ENCODE data around the gene TMEM18. TPM values are rescaled to one million over a fixed set of nuclear protein-coding genes. Genes with fewer than 3 reads are reported as not detected.

TMEM18 gene
- total RNA-seq (2012; rRNA removed) = 15.2 and 21.9 TPM in 2 replicates
- polyA plus RNA-seq (2012; rRNA removed) = 25.3 and 30.2 TPM in 2 replicates
- 11.8 and 21.2 TPM in 2 replicates for polyA plus RNA-seq (2012; cell fraction: cytosol; rRNA removed)
- 32.2 and 46.9 TPM in 2 replicates for polyA plus RNA-seq (2012; cell fraction: nucleus; rRNA removed; ENCODE audit: low replicate concordance)
- Bru-seq, nascent RNA = percentile 74 among the genes with signal in this experiment
- BruChase-seq, experiment 1, labeled RNA remaining after a 6-hour chase = percentile 58 among the genes with signal in this experiment
- BruChase-seq, experiment 2, labeled RNA remaining after a 2-hour chase = percentile 59 among the genes with signal in this experiment
- long read RNA-seq, transcript TMEM18-201 (5 exons, 2,762 nt) = major isoform, 12 of 21 reads
- long read RNA-seq, partial matches to known transcripts = 0 of 21 reads
- long read RNA-seq, other reads (novel, unspliced or antisense) = 9 of 21 reads

GRCh38 chr2:677056-677958 lies at the start of gene TMEM18:
Gene TMEM18 (minus strand): TSS chr2:677406. CDS start chr2:677345, 61 bp downstream.
- peaks cover 15% of the 10 kb centered on the region for H3K9me1 ChIP-seq (ENCODE audit: insufficient read depth, low read length)
- WGBS, 2 experiments (ENCODE audit: extremely low coverage in 2 of 2, insufficient read length in 1 of 2) = 0% methylated on average over 32 of the region's 68 CpGs; no CpG with 5 or more reads in 1 of the 2 experiments
- H4K5ac ChIP-seq (ENCODE audit: low read depth, low read length) = peak within 1 kb of the TSS; percentile 89
- intact Hi-C loops (cut with micrococcal nuclease) = loop anchor here (1.0 to 5.0 kb wide), 6 partner anchors 63 to 1139 kb away; partner anchors contain the start of genes ACP1, PXDN, SH3YL1 and SNTG2
- H3K9me3 ChIP-seq (ENCODE audit: control insufficient read depth, insufficient read depth, low read length) = no peaks in the 10 kb centered on the region
- H3K9ac ChIP-seq (ENCODE audit: low read depth, low read length) = peak within 1 kb of the TSS; percentile 96
- H3K56ac ChIP-seq (ENCODE audit: extremely low read depth, insufficient read depth, low read length) = peak within 1 kb of the TSS; percentile 91
- H4K20me1 ChIP-seq (ENCODE audit: insufficient read depth, low read length) = no peaks in the 10 kb centered on the region; the same call in 1 of the 2 replicates
- H3K36me3 ChIP-seq (ENCODE audit: control insufficient read depth, insufficient read depth, low read length) = 0 out of 2 replicates have a peak, but pooled peaks cover under 1% of the 10 kb centered on the region
- POLR2A ChIA-PET (ENCODE audit: unreplicated experiment) = interaction anchor here (0.7 kb wide), 1 partner anchor 458 kb away, joined by 3 read pairs; no protein-coding TSS in a partner anchor
- CTCF ChIA-PET = interaction anchor here (1.0 kb wide), 1 partner anchor 10 kb away, joined by 3 read pairs; no protein-coding TSS in a partner anchor
- peak within 1 kb of the TSS; percentile 99 for H4K91ac ChIP-seq (ENCODE audit: insufficient read depth, low read depth, low read length)
- peak within 1 kb of the TSS; percentile 98 for H2BK120ac ChIP-seq (ENCODE audit: low read depth, low read length)
- H3K4me3 ChIP-seq (ENCODE audit: insufficient read depth, low read depth, low read length) = peak within 1 kb of the TSS; percentile 70
- H3K27me3 ChIP-seq (ENCODE audit: control insufficient read depth, insufficient read depth, low read length) = no peaks in the 10 kb centered on the region
- in situ Hi-C loops (cut with MboI; ENCODE audit: low sequenced_read_pairs) = loop anchor here (10.0 kb wide), 1 partner anchor 1137 kb away; no protein-coding TSS in a partner anchor
- H3K18ac ChIP-seq (ENCODE audit: low read depth, low read length) = peak within 1 kb of the TSS; percentile 94
- H3K4me2 ChIP-seq (ENCODE audit: low read depth, low read length) = peak within 1 kb of the TSS; percentile 97
- H2AFZ ChIP-seq (replicated peaks; ENCODE audit: low read length, poor library complexity) = peak within 1 kb of the TSS; percentile 100
- peaks cover 19% of the 10 kb centered on the region for H3K4me1 ChIP-seq (ENCODE audit: control insufficient read depth, insufficient read depth, low read length)
- H3K14ac ChIP-seq (replicated peaks; ENCODE audit: low read depth, low read length) = peak within 1 kb of the TSS; percentile 98
- H3K27ac ChIP-seq (ENCODE audit: insufficient read depth, low read length) = peak within 1 kb of the TSS; percentile 94
- H4K8ac ChIP-seq (ENCODE audit: low read depth in 2 of 2, low read length in 2 of 2) = peak within 1 kb of the TSS; percentile 92 to 99
- DNase-seq (peak; percentile 99), ATAC-seq (ENCODE audit: low read depth) (peak; percentile 84)
- H2AK5ac ChIP-seq (ENCODE audit: low read depth, low read length) = peak within 1 kb of the TSS; percentile 89
- dilution Hi-C loops (cut with HindIII; ENCODE audit: low sequenced_read_pairs, unreplicated experiment) = no loop called here
- H2BK20ac ChIP-seq (ENCODE audit: low read depth, low read length) = peak within 1 kb of the TSS; percentile 85
- H2AK9ac ChIP-seq (replicated peaks; ENCODE audit: low read depth, low read length, poor library complexity) = peak within 1 kb of the TSS; percentile 99
- TSS peak; percentile 95 for BruUV-seq (replicated peaks)
- TF ChIP-seq POLR2A (IDR thresholded peaks at IDR 0.05; ENCODE audit: low read depth, low read length) (peak; percentile 92), SMC3 (IDR thresholded peaks at IDR 0.05; ENCODE audit: low read depth, low read length) (peak; percentile 18; the same call in 1 of the 2 replicates), FOS (IDR thresholded peaks at IDR 0.05; ENCODE audit: low read depth, low read length) (no peak), MAZ (IDR thresholded peaks at IDR 0.05; ENCODE audit: borderline replicate concordance, low read depth, low read length) (peak; percentile 77; the same call in 1 of the 2 replicates), MAFK (IDR thresholded peaks at IDR 0.05; ENCODE audit: low read depth, low read length) (no peak), USF2 (IDR thresholded peaks at IDR 0.05; ENCODE audit: low read depth, low read length) (no peak), NFE2L2 (IDR thresholded peaks at IDR 0.05; ENCODE audit: low read depth, low read length) (0 out of 2 replicates have a peak, but pooled peaks have one; percentile 3), CEBPB (IDR thresholded peaks at IDR 0.05; ENCODE audit: low read depth, low read length) (no peak), BHLHE40 (IDR thresholded peaks at IDR 0.05; ENCODE audit: low read depth, low read length) (no peak), CTCF (conservative IDR thresholded peaks at IDR 0.05; ENCODE audit: low read depth, low read length) (peak; percentile 32; the same call in 1 of the 2 replicates)
- peak within 1 kb of the TSS; percentile 65; the same call in 1 of the 3 replicates for H2BK15ac ChIP-seq (ENCODE audit: low read depth, low read length)
- peak within 1 kb of the TSS; percentile 99 for H2BK5ac ChIP-seq (ENCODE audit: low read depth, low read length, poor library complexity, severe bottlenecking)
- H3K4ac ChIP-seq (ENCODE audit: low read depth, low read length) = peak within 1 kb of the TSS; percentile 99
- H3K79me1 ChIP-seq (ENCODE audit: low read depth in 1 of 2, low read length in 2 of 2) = peaks cover 14 to 32% of the 10 kb centered on the region in 2 experiments; a peak in 3 of 4 replicates
- peak within 1 kb of the TSS; percentile 89 for H3K23ac ChIP-seq (ENCODE audit: low read depth, low read length)

Data from IMR-90 (cell line).